Subcutaneous abdominal adipose tissue (tissue), 5 donors: ENCODE measurements around the gene ANKRD17.

Source experiments
- H3K27ac ChIP-seq: one replicate; pipeline ENCODE4 v1.7.0; 2013; ENCODE audit warnings: low read depth, mild to moderate bottlenecking, inconsistent platforms, low read length, moderate library complexity
- H3K27me3 ChIP-seq, 5 donors: one replicate each; pipeline ENCODE4 v1.7.0; 2013; ENCODE audit warnings: low read length in 5 of 5, inconsistent platforms in 1 of 5; ENCODE audit not compliant: control insufficient read depth in 5 of 5, insufficient read depth in 4 of 5
- H3K36me3 ChIP-seq, 5 donors: one replicate each; pipeline ENCODE4 v1.7.0; 2013; ENCODE audit warnings: low read length in 5 of 5; ENCODE audit not compliant: control insufficient read depth in 5 of 5, insufficient read depth in 5 of 5
- H3K4me1 ChIP-seq, 5 donors: one replicate each; pipeline ENCODE4 v1.7.0; 2013; ENCODE audit warnings: low read length in 5 of 5, mild to moderate bottlenecking in 3 of 5, moderate library complexity in 1 of 5; ENCODE audit not compliant: control insufficient read depth in 5 of 5, insufficient read depth in 5 of 5
- H3K4me3 ChIP-seq, 5 donors: one replicate each; pipeline ENCODE4 v1.7.0; 2013; ENCODE audit warnings: low read length in 5 of 5, low read depth in 1 of 5
- H3K9ac ChIP-seq, 5 donors: one replicate each; pipeline ENCODE4 v1.7.0; 2013; ENCODE audit warnings: low read length in 5 of 5, mild to moderate bottlenecking in 4 of 5, moderate library complexity in 3 of 5
- H3K9me3 ChIP-seq, 5 donors: one replicate each; pipeline ENCODE4 v1.7.0; 2013; ENCODE audit warnings: low read length in 5 of 5; ENCODE audit not compliant: control insufficient read depth in 5 of 5
- donor health status: healthy.
- donor health status: healthy.
- donor health status: healthy.
- donor health status: healthy.
- donor health status: healthy.

Gene ANKRD17

DNA sequence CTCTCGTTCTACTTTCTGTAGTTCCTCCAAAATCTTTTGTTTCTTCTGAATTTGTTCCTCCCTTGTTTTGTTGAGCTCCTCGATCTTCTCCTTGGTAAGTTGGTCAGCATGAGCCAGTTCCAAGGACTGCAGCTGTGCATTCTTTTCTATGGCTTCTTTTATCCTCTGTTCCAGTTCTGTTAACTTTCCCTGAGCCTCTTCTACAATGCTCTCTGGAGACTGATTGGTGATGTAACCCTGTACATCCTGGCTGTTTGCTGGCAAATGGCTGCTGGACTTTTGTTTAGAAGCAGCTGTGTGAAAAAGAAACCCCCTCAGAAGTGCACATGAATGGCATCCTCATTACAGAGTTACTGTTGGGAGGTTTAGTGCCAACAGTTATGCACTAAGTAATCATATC lies 118.6 kb downstream of the ANKRD17 start:
- Histone ChIP-seq H3K9me3 (no peaks in the 10 kb centered on the region), H3K4me3 (no peak overlapping the region), H3K27me3 (no peaks in the 10 kb centered on the region), H3K9ac (no peak overlapping the region), H3K27ac (no peak overlapping the region), H3K4me1 (peaks cover 0 to 8% (median 0%) of the 10 kb centered on the region in 5 donors), H3K36me3 (peaks cover 45 to 62% (median 52%) of the 10 kb centered on the region in 5 donors)

DNA sequence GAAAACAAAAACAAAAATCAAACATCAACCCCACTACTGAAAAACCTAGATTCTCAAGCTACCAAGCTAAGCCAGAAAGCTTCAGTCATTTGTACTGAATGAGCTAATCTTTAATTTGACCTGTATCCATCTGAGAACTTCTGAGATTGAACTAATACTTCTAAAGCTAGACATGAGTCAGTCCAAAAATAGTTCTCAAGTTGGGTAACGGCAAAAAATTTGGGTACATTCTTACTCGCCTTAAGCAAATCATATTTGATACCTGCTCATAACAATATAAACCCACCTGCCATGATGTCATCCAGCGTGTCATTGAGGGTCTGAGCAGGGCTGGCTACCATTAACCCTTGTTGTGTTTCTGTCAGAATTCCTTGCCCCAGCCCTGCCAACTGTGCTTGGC lies 119.4 kb downstream of the ANKRD17 start:
- no peaks in the 10 kb centered on the region for H3K9me3 ChIP-seq
- H3K36me3 ChIP-seq = peaks cover 45 to 58% (median 50%) of the 10 kb centered on the region in 5 donors
- peaks cover 0 to 8% (median 0%) of the 10 kb centered on the region in 5 donors for H3K4me1 ChIP-seq
- H3K4me3 ChIP-seq = no peak overlapping the region
- H3K9ac ChIP-seq = no peak overlapping the region
- no peak overlapping the region for H3K27ac ChIP-seq
- no peaks in the 10 kb centered on the region for H3K27me3 ChIP-seq

DNA sequence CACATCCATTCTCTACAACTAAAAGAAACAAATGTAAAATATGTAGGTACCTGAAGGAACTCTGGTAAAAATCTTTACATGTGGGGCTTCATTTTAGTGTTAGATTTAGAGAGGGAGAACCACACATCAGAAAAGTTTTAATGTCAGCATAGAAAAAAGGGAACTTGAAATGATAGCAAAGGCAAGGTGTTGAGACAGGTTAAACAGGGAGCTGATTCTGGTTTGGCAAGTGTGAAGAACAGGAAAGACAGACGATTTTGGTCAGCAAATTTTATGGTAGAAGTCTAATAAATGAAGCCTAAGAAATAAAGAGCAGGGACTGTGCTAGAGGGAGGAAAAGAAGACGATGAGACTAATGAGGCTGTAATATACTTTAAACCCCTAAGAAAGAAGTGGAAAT lies 121.5 kb downstream of the ANKRD17 start:
- no peak overlapping the region for H3K4me3 ChIP-seq
- no peaks in the 10 kb centered on the region for H3K27me3 ChIP-seq
- H3K9ac ChIP-seq = no peak overlapping the region
- H3K36me3 ChIP-seq = peaks cover 41 to 54% (median 49%) of the 10 kb centered on the region in 5 donors
- H3K4me1 ChIP-seq = peaks cover 0 to 8% (median 0%) of the 10 kb centered on the region in 5 donors
- no peaks in the 10 kb centered on the region for H3K9me3 ChIP-seq
- no peak overlapping the region for H3K27ac ChIP-seq

DNA sequence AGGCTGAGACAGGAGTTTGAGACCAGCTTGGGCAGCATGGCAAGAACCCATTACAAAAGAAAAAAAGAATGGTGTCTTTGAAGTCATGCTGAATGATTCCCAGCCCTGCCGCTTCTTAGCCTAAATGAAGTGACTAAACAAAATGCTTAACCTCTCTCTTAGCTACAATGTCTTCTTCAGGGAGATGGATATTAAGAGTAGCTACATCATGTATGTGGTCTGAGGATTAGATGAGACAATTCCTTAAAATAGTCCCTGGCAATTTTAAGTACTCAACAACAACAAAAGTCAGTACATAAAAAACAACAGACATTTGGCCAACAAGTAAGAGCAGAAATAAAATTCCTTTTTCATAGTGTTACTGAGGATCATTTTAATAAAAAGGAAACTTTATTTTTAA lies 124.8 kb downstream of the ANKRD17 start:
- peaks cover 20 to 42% (median 37%) of the 10 kb centered on the region in 5 donors for H3K36me3 ChIP-seq
- H3K4me1 ChIP-seq = no peaks in the 10 kb centered on the region
- H3K9me3 ChIP-seq = no peaks in the 10 kb centered on the region
- H3K4me3 ChIP-seq = no peak overlapping the region
- H3K9ac ChIP-seq = no peak overlapping the region
- H3K27me3 ChIP-seq = no peaks in the 10 kb centered on the region
- H3K27ac ChIP-seq = no peak overlapping the region

DNA sequence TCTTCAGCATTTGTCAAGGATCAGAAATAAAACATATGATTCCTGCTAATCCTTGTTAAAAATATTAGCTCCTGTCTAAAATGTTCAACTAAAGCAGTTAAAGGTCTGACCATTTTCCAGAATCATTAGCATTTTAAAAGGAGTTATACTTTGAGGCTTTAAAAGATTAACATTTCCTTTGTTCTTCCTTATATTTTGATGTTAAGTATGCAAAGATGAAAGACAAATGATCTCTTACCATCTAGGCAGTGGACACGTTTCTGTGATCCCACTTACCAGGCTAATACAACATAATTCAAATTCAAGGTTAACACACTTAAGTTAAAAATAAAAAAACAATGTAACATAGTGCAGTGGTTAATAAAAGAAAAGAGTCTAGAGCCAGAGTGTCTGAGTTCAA lies 127.3 kb downstream of the ANKRD17 start:
- no peak overlapping the region for H3K4me3 ChIP-seq
- H3K9ac ChIP-seq = no peak overlapping the region
- no peaks in the 10 kb centered on the region for H3K9me3 ChIP-seq
- H3K36me3 ChIP-seq = peaks cover 15 to 38% (median 31%) of the 10 kb centered on the region in 5 donors
- no peak overlapping the region for H3K27ac ChIP-seq
- no peaks in the 10 kb centered on the region for H3K27me3 ChIP-seq
- no peaks in the 10 kb centered on the region for H3K4me1 ChIP-seq

DNA sequence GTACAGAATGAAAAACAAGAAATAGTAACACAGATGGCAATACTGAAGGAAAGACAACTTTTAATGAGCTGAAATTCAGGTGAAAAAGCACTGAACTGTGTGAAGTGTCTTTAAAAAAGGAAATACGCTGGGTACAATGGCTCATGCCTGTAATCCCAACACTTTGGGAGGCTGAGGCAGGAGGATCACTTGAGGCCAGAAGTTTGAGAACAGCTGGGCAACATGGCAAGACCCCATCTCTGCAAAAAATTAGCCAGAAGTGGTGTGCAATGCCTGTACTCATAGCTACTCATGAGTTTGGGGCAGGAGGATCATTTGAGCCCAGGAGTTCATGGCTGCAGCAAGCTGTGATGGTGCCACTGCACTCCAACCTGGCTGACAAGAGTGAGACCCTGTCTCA lies 129.3 kb downstream of the ANKRD17 start:
- H3K27ac ChIP-seq = no peak overlapping the region
- H3K36me3 ChIP-seq = peaks cover 22 to 38% (median 34%) of the 10 kb centered on the region in 5 donors
- H3K27me3 ChIP-seq = no peaks in the 10 kb centered on the region
- no peaks in the 10 kb centered on the region for H3K4me1 ChIP-seq
- no peak overlapping the region for H3K4me3 ChIP-seq
- no peaks in the 10 kb centered on the region for H3K9me3 ChIP-seq
- H3K9ac ChIP-seq = no peak overlapping the region

DNA sequence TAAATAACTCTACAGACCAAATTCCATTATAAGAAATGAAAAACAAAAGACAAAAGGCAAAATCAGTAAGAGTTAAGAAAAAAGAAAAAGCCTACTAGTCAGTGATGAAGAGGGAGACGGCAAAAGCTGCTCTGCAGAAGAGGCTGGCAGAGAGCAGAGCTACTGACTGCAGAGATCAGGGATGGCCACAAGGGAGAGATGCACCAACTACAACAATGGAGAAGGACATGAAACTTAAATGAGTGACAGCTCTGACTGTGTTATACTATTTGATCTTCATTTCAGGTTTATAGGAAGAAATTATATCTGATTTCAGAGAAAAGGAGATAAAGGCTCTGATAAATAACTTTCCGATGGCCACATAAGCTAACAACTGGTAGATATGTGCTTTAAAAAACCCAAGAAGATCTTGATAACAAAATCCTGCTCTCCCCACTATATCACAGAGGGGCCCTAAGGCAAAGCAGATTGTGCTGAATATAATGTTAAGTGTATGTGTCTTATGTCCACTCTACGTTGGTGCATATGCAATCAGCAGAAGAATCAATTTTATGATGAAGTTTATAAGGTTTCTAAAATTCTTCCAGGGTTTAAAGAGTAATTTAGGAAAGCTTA lies 130.7 kb downstream of the ANKRD17 start:
- Histone ChIP-seq H3K9me3 (no peaks in the 10 kb centered on the region), H3K36me3 (peaks cover 18 to 40% (median 33%) of the 10 kb centered on the region in 5 donors), H3K4me1 (no peaks in the 10 kb centered on the region), H3K9ac (no peak overlapping the region), H3K4me3 (no peak overlapping the region), H3K27me3 (no peaks in the 10 kb centered on the region), H3K27ac (no peak overlapping the region)

DNA sequence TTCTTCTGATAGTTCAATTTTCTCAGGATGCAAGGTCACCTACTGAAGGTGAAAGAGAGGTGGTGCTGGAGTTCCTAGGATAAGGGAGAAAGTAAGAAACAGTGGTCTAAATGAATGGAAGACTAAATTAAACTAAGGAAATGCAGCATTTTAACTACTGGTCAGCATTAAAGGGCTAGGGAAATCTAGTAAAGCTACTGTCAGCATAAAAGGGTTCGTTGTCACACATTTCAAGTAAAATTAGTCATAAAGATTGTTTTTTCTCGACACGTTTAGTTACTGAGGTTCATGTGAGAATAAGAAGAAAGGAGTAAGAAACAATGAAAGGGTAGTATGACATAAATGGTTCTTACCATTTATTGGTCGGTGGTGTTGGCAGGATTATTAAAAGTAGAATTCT lies 149.1 kb downstream of the ANKRD17 start:
- Histone ChIP-seq H3K9me3 (no peaks in the 10 kb centered on the region), H3K27ac (no peak overlapping the region), H3K4me1 (no peaks in the 10 kb centered on the region), H3K4me3 (no peak overlapping the region), H3K27me3 (no peaks in the 10 kb centered on the region), H3K9ac (no peak overlapping the region), H3K36me3 (peaks cover 31 to 57% (median 53%) of the 10 kb centered on the region in 5 donors)

DNA sequence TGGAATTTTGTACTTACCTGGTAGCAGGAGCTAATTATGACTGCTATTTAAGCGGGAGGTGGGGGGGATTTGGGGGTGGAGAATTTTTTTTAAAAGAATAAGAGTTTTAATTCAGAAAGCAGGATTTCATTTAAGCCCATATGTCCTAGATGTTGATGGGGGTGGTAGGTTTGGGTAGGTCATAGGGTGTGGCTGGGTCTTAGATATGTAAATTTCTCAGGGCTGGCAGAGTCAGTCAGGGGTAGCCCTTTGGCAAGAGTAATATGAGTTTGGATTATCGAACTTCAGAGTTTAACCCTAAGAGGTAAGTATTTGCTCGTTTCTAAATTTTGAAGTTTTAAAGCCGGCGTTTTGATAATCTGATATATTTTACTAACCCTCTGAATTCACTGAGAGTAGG lies 153.9 kb downstream of the ANKRD17 start:
- Histone ChIP-seq H3K36me3 (peaks cover 29 to 68% (median 60%) of the 10 kb centered on the region in 5 donors), H3K9ac (no peak overlapping the region), H3K4me1 (no peaks in the 10 kb centered on the region), H3K4me3 (no peak overlapping the region), H3K27ac (no peak overlapping the region), H3K9me3 (no peaks in the 10 kb centered on the region), H3K27me3 (no peaks in the 10 kb centered on the region)

DNA sequence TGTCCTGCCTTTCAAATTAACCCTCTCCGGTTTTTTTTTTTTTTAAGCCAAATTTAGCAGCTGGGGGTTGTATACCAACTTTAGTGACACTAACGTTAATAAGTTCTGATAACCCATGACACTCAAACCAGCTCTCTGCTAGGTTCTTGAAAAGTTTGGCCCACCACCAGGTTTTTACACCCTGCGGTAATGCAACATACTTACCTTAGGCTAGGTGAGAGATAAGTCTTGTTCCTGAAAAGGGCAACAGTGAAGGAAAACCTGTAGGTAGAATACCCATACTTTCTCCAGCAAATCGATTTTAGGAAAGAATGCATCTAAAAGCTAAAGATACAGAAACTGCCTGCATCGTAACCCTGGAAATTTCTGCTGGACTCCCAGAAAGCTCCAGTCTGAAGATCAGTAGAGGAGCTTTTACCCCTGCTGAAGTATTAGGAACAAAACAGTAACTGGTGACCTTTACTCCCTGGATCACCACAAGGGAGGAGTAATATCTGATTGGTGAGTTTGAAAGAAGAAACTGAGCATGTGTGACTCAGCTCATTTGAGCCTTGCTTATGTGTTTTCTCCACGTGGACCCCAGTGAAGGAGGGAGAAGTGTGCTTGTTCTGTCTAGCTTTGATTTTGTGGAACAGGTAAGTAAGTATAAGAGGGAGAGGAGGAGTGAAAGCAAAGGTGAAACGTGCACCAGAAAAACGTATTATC lies 154.6 kb downstream of the ANKRD17 start:
- Histone ChIP-seq H3K4me1 (peaks cover 0 to 4% (median 0%) of the 10 kb centered on the region in 5 donors), H3K27me3 (no peaks in the 10 kb centered on the region), H3K4me3 (no peak overlapping the region), H3K9ac (no peak overlapping the region), H3K9me3 (no peaks in the 10 kb centered on the region), H3K27ac (no peak overlapping the region), H3K36me3 (peaks cover 29 to 69% (median 61%) of the 10 kb centered on the region in 5 donors)
